Kidney (tissue), 14 donors: Measurements from ENCODE around the gene PBOV1. TPM values are rescaled to one million over a fixed set of nuclear protein-coding genes. Genes with fewer than 3 reads are reported as not detected.

Experiments used
- DNase-seq, 5 donors: peaks; one replicate each; pipeline ENCODE4 v3.0.0-alpha.2; 2013 to 2020
- FAIRE-seq: peaks from 2 replicates; lab custom pipeline; 2012; peaks lifted over from hg19 to GRCh38; lab: Jason Lieb, UNC
- H3K27ac ChIP-seq, 2 donors: one replicate each; pipeline ENCODE4 v1.7.0; 2013; ENCODE audit warnings: low read depth in 2 of 2, low read length in 2 of 2, inconsistent platforms in 1 of 2
- H3K27me3 ChIP-seq: one replicate; pipeline ENCODE4 v1.7.1; 2013; ENCODE audit warnings: low read length, inconsistent platforms; ENCODE audit not compliant: control insufficient read depth, insufficient read depth
- H3K36me3 ChIP-seq, 3 donors: one replicate each; pipeline versions ENCODE4 v1.7.0 to v1.7.1; 2013; ENCODE audit warnings: low read length in 3 of 3, control low read depth in 1 of 3, inconsistent platforms in 1 of 3; ENCODE audit not compliant: insufficient read depth in 3 of 3, control insufficient read depth in 2 of 3
- H3K4me1 ChIP-seq, 3 donors: one replicate each; pipeline versions ENCODE4 v1.7.0 to v1.7.1; 2013; ENCODE audit warnings: low read length in 3 of 3, inconsistent platforms in 1 of 3, low read depth in 1 of 3; ENCODE audit not compliant: control insufficient read depth in 2 of 3, insufficient read depth in 2 of 3
- H3K4me3 ChIP-seq, 3 donors: one replicate each; pipeline versions ENCODE4 v1.7.0 to v1.8.1; 2013; ENCODE audit warnings: low read length in 3 of 3, control low read depth in 1 of 3, inconsistent platforms in 1 of 3
- H3K9ac ChIP-seq, 3 donors: one replicate each; pipeline versions ENCODE4 v1.7.0 to v1.7.1; 2013; ENCODE audit warnings: low read length in 3 of 3, control low read depth in 1 of 3, inconsistent platforms in 1 of 3
- H3K9me3 ChIP-seq, 3 donors: one replicate each; pipeline versions ENCODE4 v1.7.0 to v1.7.1; 2013; ENCODE audit warnings: low read length in 3 of 3, control low read depth in 1 of 3, inconsistent platforms in 1 of 3; ENCODE audit not compliant: control insufficient read depth in 2 of 3, insufficient read depth in 1 of 3
- intact Hi-C: fragments of 100-400 bp; cut with DNase I; formaldehyde crosslinking; loops from one replicate; pipeline ENCODE4 v1.11.1; 2022
- polyA plus RNA-seq: library from polyadenylated mRNA; stranded (reverse); fragments of 350-450 nt; fragmentation: Illumina TruSeq; extraction: RNeasy Lipid Tissue Mini Kit (QIAGEN cat#74804); gene quantifications from one replicate; pipeline ENCODE4 v1.2.3, GENCODE V29; 2014; ENCODE audit warnings: low read depth, low replicate concordance; ENCODE audit not compliant: insufficient read depth
- total RNA-seq: library from RNA; stranded (reverse); fragmentation: NEBNext Ultra II Directional; extraction: Animal tissue kit (Norgen Biotek cat#: 25700); gene quantifications from one replicate; pipeline ENCODE4 v1.2.1, GENCODE V29; 2021
- TF ChIP-seq, protein P1 (sequence below): IDR thresholded peaks from 3 replicates; pipeline ENCODE4 v1.5.1; 2012; ENCODE audit warnings: mild to moderate bottlenecking, moderate library complexity, borderline replicate concordance; ENCODE audit not compliant: insufficient read depth; ENCODE audit errors: extremely low read depth
- donor health status: control.
- donor health status: control.
- donor health status: control.
- donor health status: control.
- donor health status: control.
- donor health status: DM: yes; HTN: yes; CAD: no.
- donor health status: Normal renal cell carcinoma (clear cell type).

PBOV1 gene
- total and polyA plus RNA-seq, 2 donors from 2014 or later = not detected

DNA sequence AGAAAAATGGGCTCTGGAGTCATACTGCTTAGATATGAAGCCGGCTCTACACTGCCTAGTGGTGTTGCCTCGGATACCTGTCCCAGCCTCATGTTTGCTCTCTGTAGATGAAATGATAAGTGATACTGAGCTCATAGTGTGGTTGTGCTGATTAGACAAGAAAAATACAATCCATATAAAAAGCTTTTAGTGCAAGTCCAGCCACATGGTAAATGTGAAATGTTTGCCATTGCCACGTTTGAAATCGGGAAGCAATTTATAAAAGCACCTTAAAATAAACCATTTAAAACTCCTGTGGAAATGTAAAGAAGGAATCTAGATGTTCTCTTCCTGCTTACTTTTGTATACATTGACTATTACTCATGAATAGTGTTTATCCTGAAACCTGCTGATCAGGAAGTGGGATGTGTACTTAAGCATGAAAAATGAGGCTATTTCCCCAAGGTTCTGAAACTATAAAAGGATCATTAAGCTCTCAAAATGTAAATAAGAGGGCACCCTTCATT is 13.1 kb upstream of the PBOV1 start:
- no peak for DNase-seq
- H3K4me1 ChIP-seq = no peaks in the 10 kb centered on the region
- no peaks in the 10 kb centered on the region for H3K27me3 ChIP-seq
- no peak overlapping the region for H3K9ac ChIP-seq
- H3K36me3 ChIP-seq = no peaks in the 10 kb centered on the region
- no peak overlapping the region for H3K4me3 ChIP-seq
- no peaks in the 10 kb centered on the region for H3K9me3 ChIP-seq
- TF ChIP-seq, protein P1, sequence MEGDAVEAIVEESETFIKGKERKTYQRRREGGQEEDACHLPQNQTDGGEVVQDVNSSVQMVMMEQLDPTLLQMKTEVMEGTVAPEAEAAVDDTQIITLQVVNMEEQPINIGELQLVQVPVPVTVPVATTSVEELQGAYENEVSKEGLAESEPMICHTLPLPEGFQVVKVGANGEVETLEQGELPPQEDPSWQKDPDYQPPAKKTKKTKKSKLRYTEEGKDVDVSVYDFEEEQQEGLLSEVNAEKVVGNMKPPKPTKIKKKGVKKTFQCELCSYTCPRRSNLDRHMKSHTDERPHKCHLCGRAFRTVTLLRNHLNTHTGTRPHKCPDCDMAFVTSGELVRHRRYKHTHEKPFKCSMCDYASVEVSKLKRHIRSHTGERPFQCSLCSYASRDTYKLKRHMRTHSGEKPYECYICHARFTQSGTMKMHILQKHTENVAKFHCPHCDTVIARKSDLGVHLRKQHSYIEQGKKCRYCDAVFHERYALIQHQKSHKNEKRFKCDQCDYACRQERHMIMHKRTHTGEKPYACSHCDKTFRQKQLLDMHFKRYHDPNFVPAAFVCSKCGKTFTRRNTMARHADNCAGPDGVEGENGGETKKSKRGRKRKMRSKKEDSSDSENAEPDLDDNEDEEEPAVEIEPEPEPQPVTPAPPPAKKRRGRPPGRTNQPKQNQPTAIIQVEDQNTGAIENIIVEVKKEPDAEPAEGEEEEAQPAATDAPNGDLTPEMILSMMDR = no peak
- no peak overlapping the region for H3K27ac ChIP-seq
- intact Hi-C loops = no loop called here
- no peak for FAIRE-seq

DNA sequence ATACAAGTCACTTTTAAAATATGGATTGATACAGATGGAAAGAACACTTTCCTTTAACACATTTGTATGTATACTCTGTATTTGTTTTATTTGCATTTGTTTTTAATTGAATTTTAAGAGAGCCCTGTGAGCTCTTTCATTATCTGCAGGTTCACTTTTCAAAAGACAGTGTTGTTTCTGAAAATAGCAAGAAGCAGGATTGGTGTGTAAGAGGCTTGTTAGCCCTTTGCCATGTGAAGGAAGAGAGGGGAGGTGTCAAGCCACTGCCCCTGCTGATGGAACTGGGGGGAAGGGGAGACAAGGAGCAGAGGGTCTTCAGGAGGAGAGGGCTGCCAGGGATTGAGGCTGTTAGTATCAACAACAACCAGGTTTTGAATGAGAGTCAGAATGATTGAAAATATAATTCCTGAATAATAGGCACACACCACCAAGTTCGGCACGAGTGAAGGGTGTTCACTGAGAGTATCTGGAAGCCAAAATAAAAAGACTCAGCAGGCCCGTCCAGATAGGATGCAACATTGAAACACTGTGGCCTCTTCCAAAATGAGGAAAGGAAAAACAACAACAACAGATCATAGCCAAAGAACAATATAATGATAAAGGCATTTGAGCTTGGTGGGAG is 12.6 kb upstream of the PBOV1 start:
- TF ChIP-seq, protein P1 = no peak
- no peak for DNase-seq
- H3K9me3 ChIP-seq = no peaks in the 10 kb centered on the region
- no peaks in the 10 kb centered on the region for H3K4me1 ChIP-seq
- H3K27ac ChIP-seq = no peak overlapping the region
- no peaks in the 10 kb centered on the region for H3K36me3 ChIP-seq
- no peak overlapping the region for H3K9ac ChIP-seq
- no peaks in the 10 kb centered on the region for H3K27me3 ChIP-seq
- intact Hi-C loops = no loop called here
- no peak overlapping the region for H3K4me3 ChIP-seq
- FAIRE-seq = no peak

DNA sequence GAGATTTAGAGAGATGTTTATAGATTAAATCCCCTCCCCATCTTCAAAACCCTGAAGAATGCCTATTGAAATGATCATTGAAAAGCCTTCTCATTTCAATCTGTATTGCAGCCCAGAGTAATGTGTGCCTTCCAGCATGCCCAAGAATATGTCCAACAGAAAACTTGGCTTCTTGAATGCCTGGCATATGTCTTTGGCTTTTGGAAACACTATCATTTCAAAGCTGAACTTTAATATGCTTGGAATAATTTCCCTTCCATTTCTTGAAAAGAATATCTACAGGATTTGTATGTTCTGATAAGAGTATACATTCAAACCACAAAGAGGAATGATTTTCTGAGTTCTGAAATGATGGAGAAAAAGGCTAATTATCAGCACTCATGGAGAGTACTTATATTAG is 11.9 kb upstream of the PBOV1 start:
- Histone ChIP-seq H3K4me1 (no peaks in the 10 kb centered on the region), H3K9ac (no peak overlapping the region), H3K27ac (no peak overlapping the region), H3K9me3 (no peaks in the 10 kb centered on the region), H3K36me3 (no peaks in the 10 kb centered on the region), H3K27me3 (no peaks in the 10 kb centered on the region), H3K4me3 (no peak overlapping the region)
- intact Hi-C loops = no loop called here
- no peak for DNase-seq
- TF ChIP-seq, protein P1 = no peak
- FAIRE-seq = no peak
